Right lung (tissue), 10 donors: ENCODE results near the gene ZNF419. TPM values are rescaled to one million over a fixed set of nuclear protein-coding genes. Genes with fewer than 3 reads are reported as not detected.
"Not testable (repeated sequence)": the region's sequence is repeated elsewhere in the genome, so short reads cannot be mapped to it uniquely, and the experiment has no call there.

Experiments used
- DNase-seq, 2 donors: peaks; one replicate each; pipeline ENCODE4 v3.0.0-alpha.2; 2013
- long read RNA-seq, 8 donors: transcript quantifications; one replicate each; lab custom pipeline, GENCODE V29; 2026
- polyA plus RNA-seq, 5 donors: library from polyadenylated mRNA; unstranded; fragments of 120-200 nt; gene quantifications; one replicate each; pipeline versions ENCODE4 v1.2.1 to v1.2.3, GENCODE V29; 2013; ENCODE audit warnings: inconsistent platforms in 1 of 5, low replicate concordance in 1 of 5; ENCODE audit not compliant: insufficient read length in 5 of 5, insufficient read depth in 1 of 5

ZNF419 gene
- polyA plus RNA-seq, result 10 to 100 TPM; 19.5 to 32.5 (median 22.7) TPM
- long read RNA-seq, donor 1, partial matches to known transcripts, result 0 of 4 reads
- long read RNA-seq, donor 1, other reads (novel, unspliced or antisense), result 0 of 4 reads
- long read RNA-seq, donor 2, partial matches to known transcripts, result 0 of 6 reads
- long read RNA-seq, donor 2, other reads (novel, unspliced or antisense), result 0 of 6 reads
- long read RNA-seq, donor 3, partial matches to known transcripts, result 0 of 2 reads
- long read RNA-seq, donor 3, other reads (novel, unspliced or antisense), result 0 of 2 reads
- long read RNA-seq, donor 4, partial matches to known transcripts, result 0 of 1 reads
- long read RNA-seq, donor 4, other reads (novel, unspliced or antisense), result 0 of 1 reads
- long read RNA-seq, donor 5, full-length matches to known transcripts, result 5 of 5 reads
- long read RNA-seq, donor 5, partial matches to known transcripts, result 0 of 5 reads
- long read RNA-seq, donor 5, other reads (novel, unspliced or antisense), result 0 of 5 reads
- long read RNA-seq, donor 6, full-length matches to known transcripts, result 8 of 8 reads
- long read RNA-seq, donor 6, partial matches to known transcripts, result 0 of 8 reads
- long read RNA-seq, donor 6, other reads (novel, unspliced or antisense), result 0 of 8 reads
- long read RNA-seq, donor 7, partial matches to known transcripts, result 0 of 3 reads
- long read RNA-seq, donor 7, other reads (novel, unspliced or antisense), result 0 of 3 reads
- long read RNA-seq, donor 8, result 0 reads

DNA sequence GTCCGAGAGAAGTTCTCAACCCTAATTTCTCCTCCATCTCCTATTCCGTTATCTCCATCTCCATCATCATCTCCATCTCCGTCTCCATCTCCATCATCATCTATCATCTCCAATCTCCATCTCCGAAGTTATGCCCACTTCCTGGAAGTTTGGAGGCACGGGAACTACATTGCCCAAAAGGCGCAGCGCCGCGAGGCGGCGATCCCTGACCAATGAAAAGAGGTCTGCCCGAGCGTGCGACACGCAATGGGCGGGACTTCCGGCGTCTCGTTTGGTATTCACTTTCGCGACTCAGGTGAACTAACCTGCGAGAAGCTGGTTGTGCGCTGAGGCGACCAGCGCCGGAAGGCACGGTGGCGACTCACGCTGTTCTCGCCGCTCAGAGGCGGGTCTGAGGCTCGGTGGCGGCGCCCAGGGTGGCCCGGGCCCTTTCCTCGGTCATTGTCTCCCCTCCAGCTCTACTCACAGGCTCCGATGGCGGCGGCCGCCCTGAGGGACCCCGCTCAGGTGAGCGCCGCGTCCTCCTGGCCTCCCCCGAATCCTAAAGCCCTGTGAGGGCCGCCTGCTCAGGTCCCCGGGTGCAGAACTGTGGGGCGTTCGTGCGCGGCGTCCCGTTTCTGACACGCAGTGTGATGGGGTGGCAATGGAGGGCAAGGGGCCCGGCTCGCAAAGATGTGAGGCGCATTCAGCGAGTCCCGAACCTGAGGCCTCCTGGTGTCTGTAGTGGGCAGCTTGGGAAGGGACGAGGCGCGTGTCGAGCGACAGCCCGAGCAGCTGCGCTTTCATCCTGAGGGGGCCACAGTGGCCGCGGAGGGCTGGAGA lies at the start of gene ZNF419:
Gene ZNF419, plus strand, starts transcription at position 274 of the 822 bp plus-strand sequence. Its CDS starts 201 bp downstream, at position 475.
- DNase-seq, result peak; percentile 88 to 89

DNA sequence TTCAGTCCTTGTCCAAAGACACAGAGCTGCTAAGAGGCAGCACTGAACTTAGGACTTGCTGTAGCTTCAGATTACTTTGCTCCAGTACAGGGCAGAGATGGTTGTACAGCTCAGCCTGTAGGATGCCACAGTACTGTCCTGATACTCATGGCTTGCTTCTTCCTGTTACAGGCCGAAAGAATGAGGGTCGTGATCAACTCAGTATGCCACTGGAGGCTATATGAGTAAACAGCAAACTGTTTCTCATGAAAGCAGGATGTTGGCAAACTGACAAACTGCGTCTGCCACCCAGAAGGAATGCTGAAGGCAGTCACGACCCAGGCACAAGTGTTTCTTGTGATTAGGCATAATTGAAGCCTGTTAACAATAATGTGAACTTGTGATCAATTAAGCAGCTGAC lies 49.6 kb upstream of the ZNF419 start:
- DNase-seq, result no peak

DNA sequence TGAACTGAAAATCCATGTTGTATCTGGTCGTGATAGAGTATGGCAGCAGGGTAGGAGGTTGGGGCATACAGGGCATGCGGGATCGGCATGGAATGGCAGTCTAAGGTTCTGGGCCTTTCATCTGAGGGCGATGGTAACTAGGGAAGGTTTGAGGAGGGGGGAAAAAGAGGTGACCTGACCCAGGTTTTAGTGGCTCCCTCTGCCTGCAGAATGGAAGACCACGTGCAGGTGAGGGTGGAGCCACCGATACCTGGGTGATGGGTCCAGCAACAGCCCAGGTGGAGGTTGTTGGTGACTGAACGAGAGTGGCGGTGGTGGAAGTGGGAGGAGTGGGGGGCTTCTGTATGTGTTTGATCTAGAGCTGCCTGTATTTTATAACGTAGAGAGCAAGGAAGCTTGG lies 48.6 kb upstream of the ZNF419 start:
- DNase-seq, result no peak

GRCh38 chr19:57441979-57442752 lies 45.4 kb upstream of the ZNF419 start:
- DNase-seq, result no peak

GRCh38 chr19:57443121-57443696 lies 44.3 kb upstream of the ZNF419 start:
- no peak for DNase-seq

DNA sequence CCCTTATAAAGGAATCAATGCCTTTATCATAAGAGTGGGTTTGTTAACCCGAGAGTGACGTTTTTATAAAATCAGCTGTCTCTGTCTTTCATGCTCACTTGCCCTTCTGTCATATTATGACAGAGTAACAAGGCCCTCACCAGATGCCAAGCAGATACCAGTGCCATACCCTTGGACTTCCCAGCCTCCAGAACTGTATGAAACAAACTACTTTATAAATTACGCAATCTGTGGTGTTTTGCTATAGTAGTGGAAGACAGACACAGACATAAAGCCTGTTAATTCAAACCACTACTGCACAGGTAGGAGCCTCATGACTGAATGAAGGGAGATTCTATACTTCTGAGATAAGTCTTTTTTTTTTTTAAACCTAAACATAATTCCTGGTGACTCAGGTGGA lies 35.2 kb upstream of the ZNF419 start:
- DNase-seq, result no peak

- no peak for DNase-seq
Measured at GRCh38 chr19:57465680-57466381, 21.7 kb upstream of the ZNF419 start.

GRCh38 chr19:57466489-57466888 lies 21.1 kb upstream of the ZNF419 start:
- no peak for DNase-seq

- DNase-seq, result no peak
Measured at GRCh38 chr19:57473646-57474045, 13.9 kb upstream of the ZNF419 start.

GRCh38 chr19:57477191-57478008 lies 10.2 kb upstream of the ZNF419 start, which contains the start of gene ZNF772:
TSS of gene ZNF772 (minus strand) at chr19:57477566. CDS start at chr19:57477309, 257 bp downstream.
- DNase-seq, result peak; percentile 89 to 90

DNA sequence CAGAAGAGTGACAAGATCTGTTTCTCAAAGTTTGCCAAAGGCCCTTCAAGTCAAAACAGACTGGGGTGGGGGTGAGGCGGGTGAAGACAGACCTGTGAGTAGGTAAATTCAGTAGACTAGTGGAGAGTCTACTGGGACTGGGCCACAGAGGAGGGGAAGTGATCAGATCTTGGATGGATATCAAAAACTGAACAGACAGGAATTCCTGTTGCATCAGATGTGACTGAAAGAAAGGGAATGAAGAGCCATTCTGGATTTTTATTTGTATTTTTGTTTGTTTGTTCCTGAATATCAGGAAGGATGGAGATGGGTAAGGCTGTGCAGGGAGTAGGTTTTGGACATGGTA lies 722 bp downstream of the ZNF419 start:
- DNase-seq, result not testable (repeated sequence)

GRCh38 chr19:57499332-57499679 lies 11.8 kb downstream of the ZNF419 start:
- not testable (repeated sequence) for DNase-seq

GRCh38 chr19:57499680-57500395 lies 12.3 kb downstream of the ZNF419 start, which contains the start of gene ZNF773:
TSS of gene ZNF773 (plus strand) at chr19:57499938. CDS start at chr19:57500081, 143 bp downstream.
- DNase-seq, result peak; percentile 91 to 94

- not testable (repeated sequence) for DNase-seq
Measured at GRCh38 chr19:57500400-57500799, 12.8 kb downstream of the ZNF419 start.

DNA sequence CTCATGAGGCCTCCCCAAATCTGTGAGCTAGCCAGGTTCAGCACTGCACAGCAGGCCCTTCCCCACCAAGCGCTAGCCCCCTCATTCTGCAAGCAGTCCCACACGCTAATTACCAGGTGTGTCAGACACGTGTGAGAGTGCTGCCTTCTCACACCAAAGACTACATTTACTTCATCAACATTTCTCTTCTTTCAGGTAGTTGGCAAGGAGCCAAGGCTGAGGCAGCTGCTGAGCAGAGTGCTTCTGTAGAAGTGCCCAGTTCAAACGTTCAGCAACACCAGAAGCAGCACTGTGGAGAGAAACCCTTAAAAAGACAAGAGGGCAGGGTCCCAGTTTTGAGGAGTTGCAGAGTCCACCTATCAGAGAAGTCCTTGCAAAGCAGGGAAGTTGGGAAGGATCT lies 18.6 kb downstream of the ZNF419 start:
- DNase-seq, result no peak

- DNase-seq, result no peak
Measured at GRCh38 chr19:57511484-57511883, 23.9 kb downstream of the ZNF419 start.

DNA sequence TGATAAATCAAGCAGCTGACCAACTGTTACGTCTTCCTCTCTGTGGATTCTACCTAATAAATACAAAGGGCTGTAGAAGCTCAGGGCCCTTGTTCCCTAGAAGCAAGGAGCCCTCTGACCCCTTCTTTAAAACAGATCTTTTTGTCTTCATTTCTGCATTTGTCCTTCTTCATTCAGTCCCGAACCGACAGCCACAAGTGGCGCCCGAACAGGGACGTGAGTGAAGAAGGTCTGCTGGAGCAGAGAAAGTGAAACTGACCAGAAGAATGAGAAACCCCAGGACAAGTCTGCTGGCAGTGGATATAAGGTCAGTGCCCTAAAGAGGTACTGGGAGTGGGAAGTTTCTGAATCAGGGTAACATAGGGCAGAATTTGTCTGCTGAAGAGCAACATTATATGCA lies 25.3 kb downstream of the ZNF419 start:
- DNase-seq, result no peak

DNA sequence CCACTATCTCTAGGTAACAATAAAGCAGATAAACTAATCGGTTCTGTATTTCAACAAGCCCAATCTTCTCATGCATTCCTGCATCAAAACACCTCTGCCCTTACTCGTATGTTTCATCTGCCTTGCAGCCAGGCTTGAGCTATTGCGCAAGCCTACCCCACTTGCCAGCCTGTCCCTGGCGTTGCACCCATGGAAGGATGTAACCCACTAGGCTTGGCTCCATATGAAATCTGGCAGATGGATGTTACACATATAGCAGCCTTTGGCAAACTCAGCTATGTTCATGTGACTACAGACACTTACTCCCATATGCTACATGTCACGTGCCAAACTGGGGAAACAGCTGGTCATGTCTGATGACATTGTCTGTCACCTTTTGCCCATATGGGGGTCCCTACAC lies 27.7 kb downstream of the ZNF419 start:
- no peak for DNase-seq

DNA sequence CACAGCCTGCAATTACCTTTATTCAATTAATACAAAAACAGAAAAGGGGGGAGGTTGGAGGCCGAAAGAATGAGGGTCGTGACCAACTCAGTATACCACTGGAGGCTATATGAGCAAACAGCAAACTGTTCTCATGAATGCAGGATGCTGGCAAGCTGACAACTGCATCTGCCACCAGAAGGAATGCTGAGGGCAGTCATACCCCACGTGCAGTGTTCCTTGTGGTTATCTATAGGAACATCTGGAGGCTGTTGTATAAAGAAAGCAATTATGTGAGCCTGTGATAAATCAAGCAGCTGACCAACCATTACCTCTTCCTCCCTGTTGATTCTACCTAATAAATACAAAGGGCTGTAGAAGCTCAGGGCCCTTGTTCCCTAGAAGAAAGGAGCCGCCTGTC lies 30.5 kb downstream of the ZNF419 start:
- not testable (repeated sequence) for DNase-seq
